IMR-90 (cell line): Measurements from ENCODE around the gene HUNK. TPM values are rescaled to one million over a fixed set of nuclear protein-coding genes. Genes with fewer than 3 reads are reported as not detected.
A peak's percentile ranks its signal among the peaks of the same experiment; 100 is the strongest.

Experiments
- ATAC-seq: fragments of 200-7000 bp; cut with Tn5 transposase; 2 replicates; pipeline ENCODE4 v1.9.1; 2020; ENCODE audit warnings: low read depth, mild to moderate bottlenecking, moderate library complexity
- BruUV-seq: library from RNA; stranded (reverse); fragments of 400-500 nt; replicated peaks from 2 replicates; lab custom pipeline; 2021; lab: Mats Ljungman, UMichigan
- CTCF ChIA-PET: fragments of 300-600 bp; formaldehyde crosslinking; extraction: SDS; loops from one replicate; lab custom pipeline; 2021; ENCODE audit warnings: antibody characterized with exemption; lab: Yijun Ruan, JAX
- POLR2A ChIA-PET: fragments of 300-600 bp; sonication (Branson Sonifier 250); formaldehyde crosslinking; loops from one replicate; lab custom pipeline; 2022; ENCODE audit warnings: antibody characterized with exemption; ENCODE audit not compliant: unreplicated experiment; lab: Charles Lee
- DNase-seq: peaks from one replicate; pipeline ENCODE4 v3.0.0; 2013
- H2AFZ ChIP-seq: replicated peaks from 2 replicates; pipeline ENCODE3; 2013; ENCODE audit warnings: low read length, mild to moderate bottlenecking; ENCODE audit not compliant: poor library complexity
- H2AK5ac ChIP-seq: 2 replicates; pipeline ENCODE4 v1.6.1; 2013; ENCODE audit warnings: low read depth, low read length, inconsistent platforms
- H2AK9ac ChIP-seq: replicated peaks from 2 replicates; pipeline ENCODE3; 2013; ENCODE audit warnings: mild to moderate bottlenecking, low read depth, low read length, moderate library complexity; ENCODE audit not compliant: poor library complexity
- H2BK120ac ChIP-seq: 2 replicates; pipeline ENCODE4 v1.6.1; 2013; ENCODE audit warnings: low read depth, low read length, inconsistent platforms
- H2BK15ac ChIP-seq: 3 replicates; pipeline ENCODE4 v1.6.1; 2013; ENCODE audit warnings: low read depth, low read length, inconsistent platforms
- H2BK20ac ChIP-seq: 2 replicates; pipeline ENCODE4 v1.6.1; 2013; ENCODE audit warnings: low read depth, mild to moderate bottlenecking, inconsistent platforms, low read length, moderate library complexity
- H2BK5ac ChIP-seq: 2 replicates; pipeline ENCODE4 v1.6.1; 2013; ENCODE audit warnings: mild to moderate bottlenecking, low read depth, low read length, inconsistent platforms; ENCODE audit not compliant: poor library complexity, severe bottlenecking
- H3K14ac ChIP-seq: replicated peaks from 2 replicates; pipeline ENCODE4 v1.6.1; 2013; ENCODE audit warnings: low read depth, low read length, inconsistent platforms
- H3K18ac ChIP-seq: 2 replicates; pipeline ENCODE4 v1.6.1; 2013; ENCODE audit warnings: low read depth, low read length, control low read depth
- H3K23ac ChIP-seq: 2 replicates; pipeline ENCODE4 v1.6.1; 2013; ENCODE audit warnings: low read depth, low read length, inconsistent platforms
- H3K27ac ChIP-seq: 2 replicates; pipeline ENCODE4 v1.5.1; 2013; ENCODE audit warnings: mild to moderate bottlenecking, control low read depth, low read length; ENCODE audit not compliant: insufficient read depth
- H3K27me3 ChIP-seq: 2 replicates; pipeline ENCODE4 v1.6.1; 2013; ENCODE audit warnings: low read length; ENCODE audit not compliant: control insufficient read depth, insufficient read depth
- H3K36me3 ChIP-seq: 2 replicates; pipeline ENCODE4 v1.6.1; 2013; ENCODE audit warnings: low read length, mixed read lengths; ENCODE audit not compliant: control insufficient read depth, insufficient read depth
- H3K4ac ChIP-seq: 2 replicates; pipeline ENCODE4 v1.6.1; 2013; ENCODE audit warnings: low read depth, low read length, inconsistent platforms
- H3K4me1 ChIP-seq: 2 replicates; pipeline ENCODE4 v1.6.1; 2013; ENCODE audit warnings: low read length, mixed read lengths; ENCODE audit not compliant: control insufficient read depth, insufficient read depth
- H3K4me2 ChIP-seq: 2 replicates; pipeline ENCODE4 v1.6.1; 2013; ENCODE audit warnings: low read depth, mild to moderate bottlenecking, control low read depth, low read length, moderate library complexity
- H3K4me3 ChIP-seq: 2 replicates; pipeline ENCODE4 v1.5.1; 2013; ENCODE audit warnings: low read depth, mild to moderate bottlenecking, control low read depth, low read length, moderate library complexity; ENCODE audit not compliant: insufficient read depth
- H3K56ac ChIP-seq: 2 replicates; pipeline ENCODE4 v1.6.1; 2013; ENCODE audit warnings: low read length, inconsistent platforms; ENCODE audit not compliant: insufficient read depth; ENCODE audit errors: extremely low read depth
- H3K79me1 ChIP-seq, 2 experiments: 2 replicates each; pipeline ENCODE4 v1.6.1; 2013; ENCODE audit warnings: low read length in 2 of 2, inconsistent platforms in 1 of 2, low read depth in 1 of 2
- H3K9ac ChIP-seq: 2 replicates; pipeline ENCODE4 v1.6.1; 2013; ENCODE audit warnings: low read depth, low read length, control low read depth
- H3K9me1 ChIP-seq: 2 replicates; pipeline ENCODE4 v1.6.1; 2013; ENCODE audit warnings: low read length, inconsistent platforms; ENCODE audit not compliant: insufficient read depth
- H3K9me3 ChIP-seq: 2 replicates; pipeline ENCODE4 v1.6.1; 2013; ENCODE audit warnings: low read length; ENCODE audit not compliant: control insufficient read depth, insufficient read depth
- H4K20me1 ChIP-seq: 2 replicates; pipeline ENCODE4 v1.6.1; 2013; ENCODE audit warnings: low read length, inconsistent platforms; ENCODE audit not compliant: insufficient read depth
- H4K5ac ChIP-seq: 2 replicates; pipeline ENCODE4 v1.6.1; 2013; ENCODE audit warnings: mild to moderate bottlenecking, low read depth, low read length, control low read depth
- H4K8ac ChIP-seq, 2 experiments: 2 replicates each; pipeline ENCODE4 v1.6.1; 2013; ENCODE audit warnings: low read depth in 2 of 2, low read length in 2 of 2, control low read depth in 1 of 2, inconsistent platforms in 1 of 2
- H4K91ac ChIP-seq: 2 replicates; pipeline ENCODE4 v1.6.1; 2013; ENCODE audit warnings: low read depth, low read length, inconsistent platforms; ENCODE audit not compliant: insufficient read depth
- CHD1 ChIP-seq: IDR thresholded peaks from 2 replicates; pipeline ENCODE4 v1.6.1; 2012; ENCODE audit warnings: low read depth, low read length, improper control_type of control experiment
- MXI1 ChIP-seq: IDR thresholded peaks from 2 replicates; pipeline ENCODE4 v1.6.1; 2012; ENCODE audit warnings: low read depth, mild to moderate bottlenecking, low read length, moderate library complexity, borderline replicate concordance
- NFE2L2 ChIP-seq: fragments of 150-350 bp; IDR thresholded peaks from 2 replicates; pipeline ENCODE4 v1.6.1; 2016; ENCODE audit warnings: low read depth, mild to moderate bottlenecking, low read length
- RAD21 ChIP-seq: IDR thresholded peaks from 2 replicates; pipeline ENCODE4 v1.6.1; 2012; ENCODE audit warnings: low read length, improper control_type of control experiment
- RCOR1 ChIP-seq: IDR thresholded peaks from 2 replicates; pipeline ENCODE4 v1.6.1; 2012; ENCODE audit warnings: mild to moderate bottlenecking, low read length, improper control_type of control experiment; ENCODE audit not compliant: insufficient replicate concordance
- SMC3 ChIP-seq: fragments of 150-350 bp; IDR thresholded peaks from 2 replicates; pipeline ENCODE4 v1.6.1; 2016; ENCODE audit warnings: low read depth, mild to moderate bottlenecking, antibody characterized with exemption, low read length, moderate library complexity
- WGBS, 2 experiments: methylation state at CpG; one replicate each; pipeline versions ENCODE4 v1.1.5 to v1.1.7; 2013; ENCODE audit warnings: missing lambda C conversion rate in 2 of 2; ENCODE audit not compliant: insufficient read length in 1 of 2; ENCODE audit errors: extremely low coverage in 2 of 2; 5-methylcytosine and 5-hydroxymethylcytosine counted together
- dilution Hi-C: fragments of 300-500 bp; cut with HindIII; formaldehyde crosslinking; loops from one replicate; pipeline ENCODE4 v1.14.3; 2018; ENCODE audit warnings: low sequenced_read_pairs; ENCODE audit not compliant: unreplicated experiment
- in situ Hi-C: fragments of 300-500 bp; cut with MboI; formaldehyde crosslinking; loops from 3 replicates; pipeline ENCODE4 v1.14.3; 2019; ENCODE audit warnings: low sequenced_read_pairs, inconsistent platforms, mixed read lengths
- intact Hi-C: fragments of 100-400 bp; cut with micrococcal nuclease; formaldehyde crosslinking; loops from 2 replicates; pipeline ENCODE4 v1.10.0; 2022
- polyA plus RNA-seq, 3 experiments: library from polyadenylated mRNA; depleted of rRNA; stranded (reverse); fragments of >200 nt; gene quantifications; 2 replicates each; pipeline ENCODE4 v1.2.3, GENCODE V29; 2012; ENCODE audit warnings: low replicate concordance in 1 of 3
- total RNA-seq: library from RNA; depleted of rRNA; stranded (reverse); fragments of >200 nt; gene quantifications from 2 replicates; pipeline ENCODE4 v1.2.3, GENCODE V29; 2012

Gene HUNK
- total and polyA plus RNA-seq, 2 of the 4 experiments (the other 2 are of a cell fraction): 1.0 to 2.0 TPM

GRCh38 chr21:31875496-31876015 is 2.7 kb downstream of the HUNK start:
- no peak overlapping the region for H2BK120ac ChIP-seq
- no peaks in the 10 kb centered on the region for H3K9me3 ChIP-seq
- H3K4ac ChIP-seq: peak overlapping the region; percentile 36; the same call in 1 of the 2 replicates
- no peak overlapping the region for H2BK15ac ChIP-seq
- no peak for ATAC-seq
- H3K4me2 ChIP-seq: peak overlapping the region; percentile 63
- BruUV-seq: no TSS peak
- no peak overlapping the region for H2AK9ac ChIP-seq
- no peak overlapping the region; the same call in 1 of the 2 replicates for H2AK5ac ChIP-seq
- H2AFZ ChIP-seq: peak overlapping the region; percentile 53
- no peak overlapping the region for H4K8ac ChIP-seq
- H3K23ac ChIP-seq: no peak overlapping the region
- no peak overlapping the region for H4K5ac ChIP-seq
- in situ Hi-C loops: no loop called here
- H4K20me1 ChIP-seq: 0 out of 2 replicates have a peak, but pooled peaks cover 9% of the 10 kb centered on the region
- H3K9me1 ChIP-seq: peaks cover 4% of the 10 kb centered on the region; the same call in 1 of the 2 replicates
- ChIA-PET POLR2A (no interaction called here), CTCF (no interaction called here)
- intact Hi-C loops: loop anchor here (2.0 kb wide), 1 partner anchor 69 kb away; no protein-coding TSS in a partner anchor
- dilution Hi-C loops: no loop called here
- 47% methylated on average over 6 of the region's 21 CpGs; no CpG with 5 or more reads in 1 of the 2 experiments for WGBS, 2 experiments
- H3K9ac ChIP-seq: no peak overlapping the region
- H2BK20ac ChIP-seq: no peak overlapping the region; the same call in 1 of the 2 replicates
- no peak overlapping the region for H4K91ac ChIP-seq
- H3K4me1 ChIP-seq: peaks cover 4% of the 10 kb centered on the region; the same call in 1 of the 2 replicates
- H3K79me1 ChIP-seq: peaks cover 14 to 41% of the 10 kb centered on the region in 2 experiments
- H3K27ac ChIP-seq: no peak overlapping the region
- no peak overlapping the region for H3K14ac ChIP-seq
- H3K18ac ChIP-seq: no peak overlapping the region
- H2BK5ac ChIP-seq: no peak overlapping the region
- no peak overlapping the region for H3K56ac ChIP-seq
- peak; percentile 52 for DNase-seq
- TF ChIP-seq MXI1 (no peak), NFE2L2 (no peak), RCOR1 (no peak), SMC3 (no peak), RAD21 (no peak), CHD1 (no peak)
- no peaks in the 10 kb centered on the region for H3K36me3 ChIP-seq
- no peaks in the 10 kb centered on the region; the same call in 1 of the 2 replicates for H3K27me3 ChIP-seq
- H3K4me3 ChIP-seq: peak overlapping the region; percentile 4; the same call in 1 of the 2 replicates
